ENCODE data around the gene HCRT.
"Not testable (repeated sequence)": the region's sequence is repeated elsewhere in the genome, so short reads cannot be mapped to it uniquely, and the experiment has no call there.

HCRT gene

GRCh38 chr17:42179335-42179734 lies 5.9 kb downstream of the HCRT start:
- no peak for DNase-seq

GRCh38 chr17:42178817-42179216 lies 6.4 kb downstream of the HCRT start:
- DNase-seq = no peak

GRCh38 chr17:42177684-42178083 lies 7.6 kb downstream of the HCRT start:
- DNase-seq = no peak

GRCh38 chr17:42174126-42174783 lies 11.0 kb downstream of the HCRT start:
- no peak for DNase-seq

GRCh38 chr17:42171831-42172230 lies 13.4 kb downstream of the HCRT start:
- DNase-seq = no peak

- DNase-seq = no peak
Observed at GRCh38 chr17:42169351-42169750, 15.9 kb downstream of the HCRT start.

GRCh38 chr17:42167807-42168206 lies 17.4 kb downstream of the HCRT start:
- DNase-seq = no peak

- DNase-seq = no peak
Observed at GRCh38 chr17:42166196-42166763, 19.0 kb downstream of the HCRT start.

GRCh38 chr17:42165751-42166150 lies 19.5 kb downstream of the HCRT start:
- DNase-seq = no peak

- no peak for DNase-seq
Observed at GRCh38 chr17:42163696-42164407, 21.4 kb downstream of the HCRT start.

- DNase-seq = no peak
Observed at GRCh38 chr17:42163113-42163512, 22.1 kb downstream of the HCRT start.

GRCh38 chr17:42160531-42160910 lies 24.7 kb downstream of the HCRT start:
- DNase-seq = no peak

- no peak for DNase-seq
Observed at GRCh38 chr17:42159796-42160530, 25.3 kb downstream of the HCRT start.

GRCh38 chr17:42155614-42156045 lies 29.6 kb downstream of the HCRT start:
- DNase-seq = no peak

- no peak for DNase-seq
Observed at GRCh38 chr17:42153919-42154742, 31.1 kb downstream of the HCRT start.

- DNase-seq = no peak
Observed at GRCh38 chr17:42146911-42147607, 38.2 kb downstream of the HCRT start.

GRCh38 chr17:42143138-42143537 lies 42.1 kb downstream of the HCRT start:
- DNase-seq = not testable (repeated sequence)

GRCh38 chr17:42142371-42142896 lies 42.8 kb downstream of the HCRT start:
- DNase-seq = no peak

- DNase-seq = no peak
Observed at GRCh38 chr17:42141382-42141781, 43.9 kb downstream of the HCRT start.

GRCh38 chr17:42140690-42141089 lies 44.6 kb downstream of the HCRT start:
- DNase-seq = not testable (repeated sequence)

GRCh38 chr17:42138749-42139492 lies 46.3 kb downstream of the HCRT start:
- no peak for DNase-seq
